HepG2 (cell line): ENCODE measurements around the gene TDRD1.

Source experiments
- ELF1 ChIP-seq: sonication (generic); formaldehyde crosslinking; IDR thresholded peaks from 2 replicates; pipeline ENCODE4 v1.4.0; 2020; ENCODE audit warnings: missing genetic modification reagents
- EZH2 ChIP-seq: conservative IDR thresholded peaks from 2 replicates; pipeline ENCODE4 v1.6.1; 2012; ENCODE audit warnings: mild to moderate bottlenecking, low read depth, low read length, moderate library complexity
- HOXA9 ChIP-seq: sonication (generic); formaldehyde crosslinking; IDR thresholded peaks from 2 replicates; pipeline ENCODE4 v1.8.1; 2022; ENCODE audit warnings: missing genetic modification reagents, mild to moderate bottlenecking, moderate library complexity, borderline replicate concordance
- MAFK ChIP-seq, 2 experiments: IDR thresholded peaks in 1 of 2; conservative IDR thresholded peaks in 1 of 2; 2 replicates each; pipeline ENCODE4 v1.6.1; 2011; ENCODE audit warnings: improper control_type of control experiment in 2 of 2, low read length in 2 of 2
- PHF20 ChIP-seq: sonication (generic); formaldehyde crosslinking; IDR thresholded peaks from 2 replicates; pipeline ENCODE4 v1.5.0; 2020; ENCODE audit warnings: mild to moderate bottlenecking, missing genetic modification reagents
- TP53 ChIP-seq: sonication (generic); formaldehyde crosslinking; conservative IDR thresholded peaks from 2 replicates; pipeline ENCODE4 v1.4.0; 2020; ENCODE audit warnings: missing genetic modification reagents
- ZBTB7A ChIP-seq: sonication (generic); formaldehyde crosslinking; IDR thresholded peaks from 2 replicates; pipeline ENCODE4 v1.8.0; 2022; ENCODE audit warnings: mild to moderate bottlenecking, missing genetic modification reagents
- ZNF564 ChIP-seq: sonication (generic); formaldehyde crosslinking; IDR thresholded peaks from 2 replicates; pipeline ENCODE4 v1.8.1; 2023; ENCODE audit warnings: mild to moderate bottlenecking, missing genetic modification reagents
- ZNF780A ChIP-seq: sonication (generic); formaldehyde crosslinking; IDR thresholded peaks from 2 replicates; pipeline ENCODE4 v1.8.0; 2022; ENCODE audit warnings: mild to moderate bottlenecking, missing genetic modification reagents, moderate library complexity
- TF ChIP-seq, protein P1 (sequence below): sonication (generic); formaldehyde crosslinking; IDR thresholded peaks from 2 replicates; pipeline ENCODE4 v1.8.0; 2022; ENCODE audit warnings: mild to moderate bottlenecking, missing genetic modification reagents, borderline replicate concordance
- TF ChIP-seq, protein P2 (sequence below): sonication (generic); formaldehyde crosslinking; IDR thresholded peaks from 2 replicates; pipeline ENCODE4 v1.8.0; 2022; ENCODE audit warnings: missing genetic modification reagents, low read depth, mild to moderate bottlenecking, borderline replicate concordance
- TF ChIP-seq, protein P3 (sequence below): sonication (generic); formaldehyde crosslinking; IDR thresholded peaks from 2 replicates; pipeline ENCODE4 v1.4.0; 2020; ENCODE audit warnings: missing genetic modification reagents
- TF ChIP-seq, protein P4 (sequence below): sonication (generic); formaldehyde crosslinking; IDR thresholded peaks from 2 replicates; pipeline ENCODE4 v1.5.0; 2020; ENCODE audit warnings: mild to moderate bottlenecking, missing genetic modification reagents, moderate library complexity
- TF ChIP-seq, protein P5 (sequence below): sonication (generic); formaldehyde crosslinking; IDR thresholded peaks from 2 replicates; pipeline ENCODE4 v1.5.1; 2020; ENCODE audit warnings: mild to moderate bottlenecking, moderate library complexity, missing genetic modification reagents

DNA sequence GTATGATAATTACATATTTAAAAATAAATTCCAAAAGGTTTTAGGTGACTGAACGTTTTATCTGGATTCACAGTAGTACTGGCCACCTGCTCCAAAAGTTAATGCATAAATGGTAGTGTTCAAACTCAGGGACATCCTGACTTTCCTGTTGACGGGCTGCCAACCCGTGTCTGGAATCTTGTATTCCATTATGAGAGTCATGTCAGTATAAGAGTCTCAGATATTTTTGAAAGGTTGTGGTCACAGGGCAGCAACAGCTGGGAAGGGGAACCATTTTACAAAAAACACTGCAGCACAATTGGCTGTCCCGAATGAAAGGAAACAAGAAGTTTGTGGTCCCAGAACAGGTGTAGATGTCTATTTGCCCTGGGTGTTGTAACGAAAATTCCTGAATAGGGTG, 2.8 kb downstream of the TDRD1 start:
- TF ChIP-seq MAFK (conservative IDR thresholded peaks at IDR 0.05 in 1 of 2, IDR thresholded peaks at IDR 0.05 in 1 of 2; ENCODE audit: low read length in 2 of 2), result no peak
- TF ChIP-seq, protein P1, sequence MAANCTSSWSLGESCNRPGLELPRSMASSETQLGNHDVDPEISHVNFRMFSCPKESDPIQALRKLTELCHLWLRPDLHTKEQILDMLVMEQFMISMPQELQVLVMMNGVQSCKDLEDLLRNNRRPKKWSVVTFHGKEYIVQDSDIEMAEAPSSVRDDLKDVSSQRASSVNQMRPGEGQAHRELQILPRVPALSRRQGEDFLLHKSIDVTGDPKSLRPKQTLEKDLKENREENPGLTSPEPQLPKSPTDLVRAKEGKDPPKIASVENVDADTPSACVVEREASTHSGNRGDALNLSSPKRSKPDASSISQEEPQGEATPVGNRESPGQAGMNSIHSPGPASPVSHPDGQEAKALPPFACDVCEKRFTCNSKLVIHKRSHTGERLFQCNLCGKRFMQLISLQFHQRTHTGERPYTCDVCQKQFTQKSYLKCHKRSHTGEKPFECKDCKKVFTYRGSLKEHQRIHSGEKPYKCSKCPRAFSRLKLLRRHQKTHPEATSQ (CRISPR knock-in tag), result no peak
- TF ChIP-seq, protein P2, sequence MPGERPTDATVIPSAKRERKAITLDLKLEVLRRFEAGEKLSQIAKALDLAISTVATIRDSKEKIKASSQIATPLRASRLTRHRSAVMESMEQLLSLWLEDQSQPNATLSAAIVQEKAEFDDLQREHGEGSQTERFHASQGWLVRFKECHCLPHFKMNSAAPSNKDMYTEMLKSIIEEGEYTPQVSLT, result no peak
- TF ChIP-seq ZBTB7A (CRISPR knock-in tag), result no peak
- TF ChIP-seq HOXA9 (CRISPR knock-in tag), result no peak
- no peak for TF ChIP-seq TP53 (CRISPR knock-in tag)
- TF ChIP-seq ELF1 (CRISPR knock-in tag), result no peak
- TF ChIP-seq, protein P3, sequence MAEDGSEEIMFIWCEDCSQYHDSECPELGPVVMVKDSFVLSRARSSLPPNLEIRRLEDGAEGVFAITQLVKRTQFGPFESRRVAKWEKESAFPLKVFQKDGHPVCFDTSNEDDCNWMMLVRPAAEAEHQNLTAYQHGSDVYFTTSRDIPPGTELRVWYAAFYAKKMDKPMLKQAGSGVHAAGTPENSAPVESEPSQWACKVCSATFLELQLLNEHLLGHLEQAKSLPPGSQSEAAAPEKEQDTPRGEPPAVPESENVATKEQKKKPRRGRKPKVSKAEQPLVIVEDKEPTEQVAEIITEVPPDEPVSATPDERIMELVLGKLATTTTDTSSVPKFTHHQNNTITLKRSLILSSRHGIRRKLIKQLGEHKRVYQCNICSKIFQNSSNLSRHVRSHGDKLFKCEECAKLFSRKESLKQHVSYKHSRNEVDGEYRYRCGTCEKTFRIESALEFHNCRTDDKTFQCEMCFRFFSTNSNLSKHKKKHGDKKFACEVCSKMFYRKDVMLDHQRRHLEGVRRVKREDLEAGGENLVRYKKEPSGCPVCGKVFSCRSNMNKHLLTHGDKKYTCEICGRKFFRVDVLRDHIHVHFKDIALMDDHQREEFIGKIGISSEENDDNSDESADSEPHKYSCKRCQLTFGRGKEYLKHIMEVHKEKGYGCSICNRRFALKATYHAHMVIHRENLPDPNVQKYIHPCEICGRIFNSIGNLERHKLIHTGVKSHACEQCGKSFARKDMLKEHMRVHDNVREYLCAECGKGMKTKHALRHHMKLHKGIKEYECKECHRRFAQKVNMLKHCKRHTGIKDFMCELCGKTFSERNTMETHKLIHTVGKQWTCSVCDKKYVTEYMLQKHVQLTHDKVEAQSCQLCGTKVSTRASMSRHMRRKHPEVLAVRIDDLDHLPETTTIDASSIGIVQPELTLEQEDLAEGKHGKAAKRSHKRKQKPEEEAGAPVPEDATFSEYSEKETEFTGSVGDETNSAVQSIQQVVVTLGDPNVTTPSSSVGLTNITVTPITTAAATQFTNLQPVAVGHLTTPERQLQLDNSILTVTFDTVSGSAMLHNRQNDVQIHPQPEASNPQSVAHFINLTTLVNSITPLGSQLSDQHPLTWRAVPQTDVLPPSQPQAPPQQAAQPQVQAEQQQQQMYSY (CRISPR knock-in tag), result no peak
- no peak for TF ChIP-seq ZNF780A (CRISPR knock-in tag)
- TF ChIP-seq EZH2, result no peak
- TF ChIP-seq, protein P4, sequence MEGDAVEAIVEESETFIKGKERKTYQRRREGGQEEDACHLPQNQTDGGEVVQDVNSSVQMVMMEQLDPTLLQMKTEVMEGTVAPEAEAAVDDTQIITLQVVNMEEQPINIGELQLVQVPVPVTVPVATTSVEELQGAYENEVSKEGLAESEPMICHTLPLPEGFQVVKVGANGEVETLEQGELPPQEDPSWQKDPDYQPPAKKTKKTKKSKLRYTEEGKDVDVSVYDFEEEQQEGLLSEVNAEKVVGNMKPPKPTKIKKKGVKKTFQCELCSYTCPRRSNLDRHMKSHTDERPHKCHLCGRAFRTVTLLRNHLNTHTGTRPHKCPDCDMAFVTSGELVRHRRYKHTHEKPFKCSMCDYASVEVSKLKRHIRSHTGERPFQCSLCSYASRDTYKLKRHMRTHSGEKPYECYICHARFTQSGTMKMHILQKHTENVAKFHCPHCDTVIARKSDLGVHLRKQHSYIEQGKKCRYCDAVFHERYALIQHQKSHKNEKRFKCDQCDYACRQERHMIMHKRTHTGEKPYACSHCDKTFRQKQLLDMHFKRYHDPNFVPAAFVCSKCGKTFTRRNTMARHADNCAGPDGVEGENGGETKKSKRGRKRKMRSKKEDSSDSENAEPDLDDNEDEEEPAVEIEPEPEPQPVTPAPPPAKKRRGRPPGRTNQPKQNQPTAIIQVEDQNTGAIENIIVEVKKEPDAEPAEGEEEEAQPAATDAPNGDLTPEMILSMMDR (CRISPR knock-in tag), result no peak
- no peak for TF ChIP-seq PHF20 (CRISPR knock-in tag)
- TF ChIP-seq, protein P5, sequence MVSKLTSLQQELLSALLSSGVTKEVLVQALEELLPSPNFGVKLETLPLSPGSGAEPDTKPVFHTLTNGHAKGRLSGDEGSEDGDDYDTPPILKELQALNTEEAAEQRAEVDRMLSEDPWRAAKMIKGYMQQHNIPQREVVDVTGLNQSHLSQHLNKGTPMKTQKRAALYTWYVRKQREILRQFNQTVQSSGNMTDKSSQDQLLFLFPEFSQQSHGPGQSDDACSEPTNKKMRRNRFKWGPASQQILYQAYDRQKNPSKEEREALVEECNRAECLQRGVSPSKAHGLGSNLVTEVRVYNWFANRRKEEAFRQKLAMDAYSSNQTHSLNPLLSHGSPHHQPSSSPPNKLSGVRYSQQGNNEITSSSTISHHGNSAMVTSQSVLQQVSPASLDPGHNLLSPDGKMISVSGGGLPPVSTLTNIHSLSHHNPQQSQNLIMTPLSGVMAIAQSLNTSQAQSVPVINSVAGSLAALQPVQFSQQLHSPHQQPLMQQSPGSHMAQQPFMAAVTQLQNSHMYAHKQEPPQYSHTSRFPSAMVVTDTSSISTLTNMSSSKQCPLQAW (CRISPR knock-in tag), result no peak
- TF ChIP-seq ZNF564 (CRISPR knock-in tag), result no peak
